Right cardiac atrium (tissue), 5 donors: Measurements from ENCODE around the gene LCLAT1. TPM values are rescaled to one million over a fixed set of nuclear protein-coding genes. Genes with fewer than 3 reads are reported as not detected.

Experiments
- ATAC-seq, 2 donors: fragments of 200-7000 bp; cut with Tn5 transposase; one replicate each; pipeline versions ENCODE4 v1.8.0 to v1.9.1; 2020; ENCODE audit warnings: moderate library complexity in 2 of 2, mild to moderate bottlenecking in 1 of 2
- DNase-seq, 3 donors: peaks; one replicate each; pipeline ENCODE4 v3.0.0-alpha.2; 2020
- H3K27ac ChIP-seq: one replicate; pipeline ENCODE4 v1.5.1; 2013; ENCODE audit warnings: mild to moderate bottlenecking, low read length, control low read depth, moderate library complexity
- H3K27me3 ChIP-seq: one replicate; pipeline ENCODE4 v1.6.1; 2013; ENCODE audit not compliant: control insufficient read depth, insufficient read depth
- H3K4me1 ChIP-seq: one replicate; pipeline ENCODE4 v1.6.1; 2013; ENCODE audit warnings: low read length; ENCODE audit not compliant: control insufficient read depth, insufficient read depth
- H3K4me3 ChIP-seq: one replicate; pipeline ENCODE4 v1.5.1; 2013; ENCODE audit warnings: low read length, control low read depth
- H3K9me3 ChIP-seq: one replicate; pipeline ENCODE4 v1.6.1; 2013; ENCODE audit warnings: low read length; ENCODE audit not compliant: control insufficient read depth
- WGBS: extraction: QIAGEN DNeasy Blood & Tissue Kit; methylation state at CpG from one replicate; pipeline ENCODE4 v1.1.7; 2013; 5-methylcytosine and 5-hydroxymethylcytosine counted together
- intact Hi-C, 4 donors: fragments of 100-400 bp; cut with DNase I; formaldehyde crosslinking; loops; one replicate each; pipeline versions ENCODE4 v1.11.0 to v1.14.0; 2022 to 2023
- polyA plus RNA-seq: library from polyadenylated mRNA; stranded (reverse); fragments of 200-250 nt; gene quantifications from one replicate; pipeline ENCODE4 v1.2.3, GENCODE V29; 2013
- total RNA-seq, 4 donors: library from RNA; stranded (reverse); fragmentation: NEBNext Ultra II Directional; extraction: Animal tissue kit (Norgen Biotek cat#: 25700); gene quantifications; one replicate each; pipeline ENCODE4 v1.2.1, GENCODE V29; 2021
- donor health status: healthy with polysubstance abuse.
- donor health status: DM: no; HTN: yes; CAD: no.
- donor health status: DM: no; HTN: no; CAD: no.
- donor health status: DM: no; HTN: yes; CAD: no; lungs with severe emphysema.
- donor health status: DM: yes; HTN: yes; CAD: no.

The LCLAT1 gene
- total and polyA plus RNA-seq, 5 donors = 5.1 to 18.7 (median 16.0) TPM

GRCh38 chr2:30522421-30522820 is 75.4 kb downstream of the LCLAT1 start:
- intact Hi-C loops = no loop called here
- Histone ChIP-seq H3K4me1 (no peaks in the 10 kb centered on the region), H3K27ac (no peak overlapping the region), H3K4me3 (no peak overlapping the region), H3K9me3 (no peaks in the 10 kb centered on the region), H3K27me3 (no peaks in the 10 kb centered on the region)
- 96% methylated on average over 2 of the region's 2 CpGs for WGBS
- no peak for ATAC-seq
- no peak for DNase-seq

GRCh38 chr2:30527411-30527810 is 80.4 kb downstream of the LCLAT1 start:
- intact Hi-C loops = no loop called here
- H3K27me3 ChIP-seq = no peaks in the 10 kb centered on the region
- 94% methylated on average over 2 of the region's 2 CpGs for WGBS
- no peak overlapping the region for H3K4me3 ChIP-seq
- no peaks in the 10 kb centered on the region for H3K9me3 ChIP-seq
- H3K4me1 ChIP-seq = peaks cover 1% of the 10 kb centered on the region
- ATAC-seq (no peak), DNase-seq (no peak)
- H3K27ac ChIP-seq = no peak overlapping the region

- Histone ChIP-seq H3K4me1 (peaks cover 1% of the 10 kb centered on the region), H3K27me3 (no peaks in the 10 kb centered on the region), H3K9me3 (no peaks in the 10 kb centered on the region), H3K27ac (no peak overlapping the region), H3K4me3 (no peak overlapping the region)
- DNase-seq = no peak
- 99% methylated on average over 2 of the region's 2 CpGs for WGBS
- ATAC-seq = no peak
- intact Hi-C loops = no loop called here
These were observed 80.8 kb downstream of the LCLAT1 start for GRCh38 chr2:30527859-30528258.

- Histone ChIP-seq H3K4me3 (no peak overlapping the region), H3K4me1 (peaks cover 1% of the 10 kb centered on the region), H3K27me3 (no peaks in the 10 kb centered on the region), H3K27ac (no peak overlapping the region), H3K9me3 (no peaks in the 10 kb centered on the region)
- WGBS = 94% methylated on average over 2 of the region's 2 CpGs
- intact Hi-C loops = no loop called here
- no peak for ATAC-seq
- DNase-seq = no peak
These were observed 83.3 kb downstream of the LCLAT1 start for GRCh38 chr2:30530346-30530745.

- intact Hi-C loops = no loop called here
- no peak overlapping the region for H3K27ac ChIP-seq
- WGBS = 100% methylated on average over 1 of the region's 1 CpG
- no peak for ATAC-seq
- H3K4me3 ChIP-seq = no peak overlapping the region
- H3K9me3 ChIP-seq = no peaks in the 10 kb centered on the region
- DNase-seq = no peak
- H3K27me3 ChIP-seq = no peaks in the 10 kb centered on the region
- no peaks in the 10 kb centered on the region for H3K4me1 ChIP-seq
These were observed 94.6 kb downstream of the LCLAT1 start for GRCh38 chr2:30541680-30542079.

GRCh38 chr2:30545875-30546274 is 98.8 kb downstream of the LCLAT1 start:
- Histone ChIP-seq H3K27me3 (no peaks in the 10 kb centered on the region), H3K4me1 (peaks cover 2% of the 10 kb centered on the region), H3K4me3 (no peak overlapping the region), H3K9me3 (no peaks in the 10 kb centered on the region), H3K27ac (no peak overlapping the region)
- WGBS = 75% methylated on average over 1 of the region's 1 CpG
- DNase-seq = no peak
- intact Hi-C loops = no loop called here
- ATAC-seq = no peak

- ATAC-seq (no peak), DNase-seq (no peak)
- peaks cover 2% of the 10 kb centered on the region for H3K4me1 ChIP-seq
- H3K4me3 ChIP-seq = no peak overlapping the region
- H3K27me3 ChIP-seq = no peaks in the 10 kb centered on the region
- intact Hi-C loops = no loop called here
- H3K9me3 ChIP-seq = no peaks in the 10 kb centered on the region
- H3K27ac ChIP-seq = no peak overlapping the region
- WGBS = 95% methylated on average over 2 of the region's 2 CpGs
These were observed 101.3 kb downstream of the LCLAT1 start for GRCh38 chr2:30548386-30548785.

GRCh38 chr2:30549096-30549495 is 102.0 kb downstream of the LCLAT1 start:
- Histone ChIP-seq H3K4me1 (peaks cover 2% of the 10 kb centered on the region), H3K4me3 (no peak overlapping the region), H3K9me3 (no peaks in the 10 kb centered on the region), H3K27ac (no peak overlapping the region), H3K27me3 (no peaks in the 10 kb centered on the region)
- intact Hi-C loops = no loop called here
- DNase-seq = no peak
- WGBS = 95% methylated on average over 2 of the region's 2 CpGs
- ATAC-seq = no peak

- H3K27me3 ChIP-seq = no peaks in the 10 kb centered on the region
- no peaks in the 10 kb centered on the region for H3K4me1 ChIP-seq
- DNase-seq = no peak
- WGBS = 99% methylated on average over 1 of the region's 1 CpG
- no peak overlapping the region for H3K27ac ChIP-seq
- no peak overlapping the region for H3K4me3 ChIP-seq
- no peak for ATAC-seq
- intact Hi-C loops = no loop called here
- no peaks in the 10 kb centered on the region for H3K9me3 ChIP-seq
These were observed 112.7 kb downstream of the LCLAT1 start for GRCh38 chr2:30559544-30560275.

GRCh38 chr2:30561349-30561748 is 114.3 kb downstream of the LCLAT1 start:
- intact Hi-C loops = no loop called here
- H3K9me3 ChIP-seq = no peaks in the 10 kb centered on the region
- no peak overlapping the region for H3K4me3 ChIP-seq
- DNase-seq (no peak), ATAC-seq (no peak)
- WGBS = 94% methylated on average over 1 of the region's 1 CpG
- no peaks in the 10 kb centered on the region for H3K27me3 ChIP-seq
- H3K27ac ChIP-seq = no peak overlapping the region
- H3K4me1 ChIP-seq = no peaks in the 10 kb centered on the region

GRCh38 chr2:30565851-30566358 is 118.9 kb downstream of the LCLAT1 start:
- intact Hi-C loops = no loop called here
- WGBS = 59% methylated on average over 5 of the region's 5 CpGs
- H3K9me3 ChIP-seq = no peaks in the 10 kb centered on the region
- H3K4me1 ChIP-seq = no peaks in the 10 kb centered on the region
- peak overlapping the region; percentile 1 for H3K4me3 ChIP-seq
- DNase-seq (peak in 1 of 3 donors; percentile 16), ATAC-seq (peak; percentile 42 to 75)
- no peak overlapping the region for H3K27ac ChIP-seq
- no peaks in the 10 kb centered on the region for H3K27me3 ChIP-seq
